ENCODE results near the gene APBB2.

The APBB2 gene

DNA sequence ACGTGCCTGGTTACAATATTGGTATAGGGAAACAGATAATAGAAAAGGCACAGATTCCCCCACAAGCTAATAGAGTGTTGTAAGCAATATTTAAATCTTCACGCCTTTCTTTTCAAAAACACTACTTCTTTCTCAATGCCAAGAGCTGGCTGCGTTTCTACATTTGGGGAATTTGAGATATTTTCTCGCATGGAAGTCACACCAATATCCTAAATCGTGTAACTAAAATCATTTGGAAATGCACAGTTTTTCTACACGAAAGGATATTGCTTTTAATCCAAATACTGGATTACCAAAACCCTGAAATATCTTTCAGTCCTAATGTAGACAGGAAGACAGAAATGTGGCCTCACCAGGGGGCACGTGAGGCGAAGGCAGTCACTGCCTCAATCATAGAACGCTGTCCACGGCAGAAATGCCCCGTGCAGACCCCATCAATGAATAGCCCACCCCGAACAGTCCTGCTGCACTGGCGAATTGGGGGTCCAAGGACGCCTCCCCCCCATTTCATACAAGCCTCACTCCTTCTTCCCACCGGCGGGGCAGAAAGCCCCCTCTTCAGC lies 358.0 kb downstream of the APBB2 start:
- TF ChIP-seq, protein P1, sequence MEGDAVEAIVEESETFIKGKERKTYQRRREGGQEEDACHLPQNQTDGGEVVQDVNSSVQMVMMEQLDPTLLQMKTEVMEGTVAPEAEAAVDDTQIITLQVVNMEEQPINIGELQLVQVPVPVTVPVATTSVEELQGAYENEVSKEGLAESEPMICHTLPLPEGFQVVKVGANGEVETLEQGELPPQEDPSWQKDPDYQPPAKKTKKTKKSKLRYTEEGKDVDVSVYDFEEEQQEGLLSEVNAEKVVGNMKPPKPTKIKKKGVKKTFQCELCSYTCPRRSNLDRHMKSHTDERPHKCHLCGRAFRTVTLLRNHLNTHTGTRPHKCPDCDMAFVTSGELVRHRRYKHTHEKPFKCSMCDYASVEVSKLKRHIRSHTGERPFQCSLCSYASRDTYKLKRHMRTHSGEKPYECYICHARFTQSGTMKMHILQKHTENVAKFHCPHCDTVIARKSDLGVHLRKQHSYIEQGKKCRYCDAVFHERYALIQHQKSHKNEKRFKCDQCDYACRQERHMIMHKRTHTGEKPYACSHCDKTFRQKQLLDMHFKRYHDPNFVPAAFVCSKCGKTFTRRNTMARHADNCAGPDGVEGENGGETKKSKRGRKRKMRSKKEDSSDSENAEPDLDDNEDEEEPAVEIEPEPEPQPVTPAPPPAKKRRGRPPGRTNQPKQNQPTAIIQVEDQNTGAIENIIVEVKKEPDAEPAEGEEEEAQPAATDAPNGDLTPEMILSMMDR (IDR thresholded peaks at IDR 0.05; ENCODE audit: insufficient read depth, low read depth, low read length, missing control alignments), result no peak
- H3K4me3 ChIP-seq (ENCODE audit: low read depth, low read length), result peak overlapping the region; percentile 47
- DNase-seq (ENCODE audit: low read depth), result no peak

- TF ChIP-seq, protein P1 (IDR thresholded peaks at IDR 0.05; ENCODE audit: insufficient read depth, low read depth, low read length, missing control alignments), result no peak
- no peak for DNase-seq (ENCODE audit: low read depth)
- H3K4me3 ChIP-seq (ENCODE audit: low read depth, low read length), result no peak overlapping the region
Measured at GRCh38 chr4:40850496-40850895, 363.8 kb downstream of the APBB2 start.

DNA sequence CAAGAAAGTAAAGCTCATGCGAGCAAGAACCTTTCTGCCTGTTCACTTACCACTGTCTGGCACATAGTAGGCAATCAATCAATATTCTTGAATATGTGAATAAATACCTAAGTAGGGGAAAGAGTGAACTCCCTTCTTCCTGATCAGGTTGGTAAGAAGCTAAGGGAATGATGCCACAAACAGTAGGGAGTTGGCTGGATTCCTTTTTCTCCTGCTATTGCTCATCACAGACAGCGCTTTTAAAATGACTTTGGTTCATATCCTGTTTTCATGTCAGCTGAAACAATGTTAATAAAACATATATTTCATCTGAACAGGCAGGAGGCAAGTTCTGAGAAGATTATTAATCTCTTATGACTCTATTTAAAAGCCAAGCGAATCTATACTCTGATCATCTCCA lies 365.4 kb downstream of the APBB2 start:
- TF ChIP-seq, protein P1 (IDR thresholded peaks at IDR 0.05; ENCODE audit: insufficient read depth, low read depth, low read length, missing control alignments), result no peak
- no peak overlapping the region for H3K4me3 ChIP-seq (ENCODE audit: low read depth, low read length)
- DNase-seq (ENCODE audit: low read depth), result no peak

DNA sequence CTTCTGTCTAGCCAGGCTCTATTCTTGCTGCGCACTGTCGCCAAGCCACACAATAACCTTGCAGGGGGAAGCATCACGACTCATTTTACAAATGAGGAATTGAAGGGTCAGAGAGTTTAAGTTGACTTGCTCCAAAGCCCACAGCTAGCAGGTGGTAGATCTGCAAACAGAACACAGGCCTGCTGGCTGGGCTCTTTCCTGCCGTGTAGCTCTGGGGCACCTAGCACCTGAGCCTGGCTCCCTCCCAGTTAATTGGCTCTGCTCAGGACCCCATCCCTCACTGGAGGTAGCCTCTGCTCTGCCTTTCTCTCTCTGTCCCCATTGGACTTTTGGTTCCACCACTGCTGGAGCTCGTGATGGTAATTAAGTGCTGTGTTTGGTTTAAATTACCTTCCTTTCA lies 366.1 kb downstream of the APBB2 start:
- no peak for DNase-seq (ENCODE audit: low read depth)
- TF ChIP-seq, protein P1 (IDR thresholded peaks at IDR 0.05; ENCODE audit: insufficient read depth, low read depth, low read length, missing control alignments), result no peak
- no peak overlapping the region for H3K4me3 ChIP-seq (ENCODE audit: low read depth, low read length)

DNA sequence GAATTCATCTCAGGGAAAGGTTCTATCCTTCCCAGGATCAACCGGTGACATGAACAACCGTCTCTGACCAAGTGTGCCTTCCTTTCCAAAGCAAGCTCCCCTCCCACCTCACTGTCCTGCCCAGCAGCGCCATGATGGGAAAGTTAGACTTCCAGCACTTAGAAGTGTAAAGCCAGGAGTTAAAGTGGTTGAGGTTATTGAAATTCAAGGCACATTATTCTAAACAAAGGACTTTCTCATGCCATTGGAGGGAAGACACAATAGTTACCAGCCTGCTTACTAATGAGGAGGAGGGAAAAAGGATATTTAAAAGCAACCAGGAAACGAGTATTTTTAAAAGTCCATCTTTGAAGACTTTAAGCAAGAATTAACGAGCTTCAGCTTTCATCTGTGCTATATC lies 367.8 kb downstream of the APBB2 start:
- no peak overlapping the region for H3K4me3 ChIP-seq (ENCODE audit: low read depth, low read length)
- DNase-seq (ENCODE audit: low read depth), result no peak
- TF ChIP-seq, protein P1 (IDR thresholded peaks at IDR 0.05; ENCODE audit: insufficient read depth, low read depth, low read length, missing control alignments), result no peak

GRCh38 chr4:40845154-40845835 lies 369.0 kb downstream of the APBB2 start:
- TF ChIP-seq, protein P1 (IDR thresholded peaks at IDR 0.05; ENCODE audit: insufficient read depth, low read depth, low read length, missing control alignments), result no peak
- no peak for DNase-seq (ENCODE audit: low read depth)
- no peak overlapping the region for H3K4me3 ChIP-seq (ENCODE audit: low read depth, low read length)

DNA sequence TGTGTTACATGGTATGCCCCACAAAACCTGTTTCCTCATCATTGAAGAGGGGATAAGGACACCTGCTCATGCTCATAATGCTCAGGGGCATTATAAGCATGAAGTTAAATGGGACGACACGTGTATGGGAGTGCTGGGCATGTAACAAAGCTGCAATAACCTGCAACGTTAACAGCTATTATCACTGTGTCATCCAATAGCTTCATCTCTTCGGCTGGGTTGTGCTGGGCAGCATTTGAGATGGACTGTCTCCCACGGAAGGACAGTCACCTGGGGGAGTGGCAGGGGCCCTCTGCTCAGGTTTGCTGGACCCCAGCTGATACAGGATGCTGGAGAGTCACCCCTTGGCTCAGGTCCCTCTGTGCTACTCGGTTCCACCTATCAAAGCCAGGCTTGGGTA lies 370.1 kb downstream of the APBB2 start:
- TF ChIP-seq, protein P1 (IDR thresholded peaks at IDR 0.05; ENCODE audit: insufficient read depth, low read depth, low read length, missing control alignments), result no peak
- DNase-seq (ENCODE audit: low read depth), result no peak
- H3K4me3 ChIP-seq (ENCODE audit: low read depth, low read length), result no peak overlapping the region

Measured in GM12865 (cell line).